A549 (cell line): ENCODE results near the gene COL3A1. TPM values are rescaled to one million over a fixed set of nuclear protein-coding genes. Genes with fewer than 3 reads are reported as not detected.

ENCODE experiments used
- ATAC-seq, 2 experiments: fragments of 200-7000 bp in 1 of 2; fragments of >200 bp in 1 of 2; cut with Nextera tagmentation in 1 of 2; cut with Tn5 transposase in 1 of 2; 3 replicates each; pipeline versions ENCODE4 v1.8.0 to v1.9.1; 2018 to 2020; ENCODE audit warnings: mild to moderate bottlenecking in 1 of 2, moderate library complexity in 1 of 2
- CTCF ChIA-PET: fragments of 300-600 bp; sonication (Branson Sonifier 250); formaldehyde crosslinking; extraction: SDS; loops from one replicate; lab custom pipeline; 2021; ENCODE audit warnings: antibody characterized with exemption, inconsistent platforms; lab: Yijun Ruan, JAX
- POLR2A ChIA-PET: fragments of 350-600 bp; formaldehyde crosslinking; extraction: SDS; loops from one replicate; lab custom pipeline; 2021; ENCODE audit warnings: antibody characterized with exemption, inconsistent platforms; lab: Yijun Ruan, JAX
- DNase-seq, 2 experiments: peaks; one replicate each; pipeline versions ENCODE4 v3.0.0 to v3.0.0-alpha.2; 2011 to 2016; ENCODE audit warnings: low read depth in 1 of 2, low spot score in 1 of 2
- FAIRE-seq: peaks from 2 replicates; lab custom pipeline; 2011; peaks lifted over from hg19 to GRCh38; lab: Jason Lieb, UNC
- H3K27ac ChIP-seq, 2 experiments: fragments of >200 bp; sonication (Bioruptor Twin); formaldehyde crosslinking; 3 replicates each; pipeline ENCODE4 v1.5.1; 2016 to 2017
- H3K4me1 ChIP-seq: fragments of >200 bp; sonication (Bioruptor Twin); formaldehyde crosslinking; 3 replicates; pipeline ENCODE4 v1.6.1; 2016
- H3K4me2 ChIP-seq: fragments of >200 bp; sonication (Bioruptor Twin); formaldehyde crosslinking; 3 replicates; pipeline ENCODE4 v1.6.1; 2016
- H3K4me3 ChIP-seq: fragments of >200 bp; sonication (Bioruptor Twin); formaldehyde crosslinking; 3 replicates; pipeline ENCODE4 v1.5.1; 2016
- H3K9me3 ChIP-seq: fragments of >200 bp; sonication (Bioruptor Twin); formaldehyde crosslinking; 3 replicates; pipeline ENCODE4 v1.6.1; 2016
- CBX2 ChIP-seq: fragments of 200-600 bp; sonication (generic); IDR thresholded peaks from 2 replicates; pipeline ENCODE4 v1.6.1; 2016; ENCODE audit warnings: low read depth, mild to moderate bottlenecking, borderline replicate concordance
- EHMT2 ChIP-seq: fragments of 200-600 bp; sonication (generic); IDR thresholded peaks from 2 replicates; pipeline ENCODE4 v1.6.1; 2016; ENCODE audit warnings: antibody characterized with exemption, low read depth, mild to moderate bottlenecking, moderate library complexity
- EP300 ChIP-seq, 2 experiments: fragments of >200 bp; sonication (Bioruptor Twin); formaldehyde crosslinking; IDR thresholded peaks; 2 replicates in 1 of 2; 3 replicates in 1 of 2; pipeline ENCODE4 v1.6.1; 2016 to 2017
- ESRRA ChIP-seq: fragments of 150-350 bp; IDR thresholded peaks from 2 replicates; pipeline ENCODE4 v1.6.1; 2014; ENCODE audit warnings: mild to moderate bottlenecking, low read length, borderline replicate concordance
- FOSB ChIP-seq: fragments of 250-450 bp; sonication (Bioruptor Pico); IDR thresholded peaks from 2 replicates; pipeline ENCODE4 v1.5.0; 2020; ENCODE audit warnings: mild to moderate bottlenecking, moderate library complexity
- FOSL2 ChIP-seq, 2 experiments: fragments of 450-650 bp in 1 of 2; fragments of >200 bp in 1 of 2; sonication (Bioruptor Twin) in 1 of 2; formaldehyde crosslinking; IDR thresholded peaks; 2 replicates each; pipeline versions ENCODE4 v1.5.0 to v1.6.1; 2016 to 2020; ENCODE audit warnings: mild to moderate bottlenecking in 1 of 2, moderate library complexity in 1 of 2
- JUNB ChIP-seq: fragments of >200 bp; sonication (Bioruptor Twin); formaldehyde crosslinking; IDR thresholded peaks from 2 replicates; pipeline ENCODE4 v1.6.1; 2016
- MYC ChIP-seq: IDR thresholded peaks from 2 replicates; pipeline ENCODE4 v1.6.1; 2012; ENCODE audit warnings: mild to moderate bottlenecking, inconsistent platforms, low read length, improper control_type of control experiment, borderline replicate concordance
- POLR2AphosphoS2 ChIP-seq: conservative IDR thresholded peaks from 2 replicates; pipeline ENCODE4 v1.6.1; 2012; ENCODE audit warnings: low read length, improper control_type of control experiment, inconsistent platforms
- SMC3 ChIP-seq: fragments of >200 bp; sonication (Bioruptor Twin); formaldehyde crosslinking; IDR thresholded peaks from 3 replicates; pipeline ENCODE4 v1.6.1; 2018; ENCODE audit warnings: inconsistent platforms
- SREBF2 ChIP-seq: fragments of 450-650 bp; IDR thresholded peaks from 2 replicates; pipeline ENCODE4 v1.6.1; 2014; ENCODE audit warnings: mild to moderate bottlenecking, moderate library complexity
- TP53 ChIP-seq: fragments of 250-450 bp; sonication (Bioruptor Pico); IDR thresholded peaks from 2 replicates; pipeline ENCODE4 v1.5.0; 2021; ENCODE audit warnings: mild to moderate bottlenecking, moderate library complexity
- ZSCAN20 ChIP-seq: fragments of 250-450 bp; sonication (Bioruptor Pico); IDR thresholded peaks from 2 replicates; pipeline ENCODE4 v1.8.0; 2022; ENCODE audit warnings: mild to moderate bottlenecking, moderate library complexity
- WGBS: methylation state at CpG from one replicate; pipeline ENCODE4 v1.1.6; 2017; ENCODE audit errors: missing lambda C conversion rate; 5-methylcytosine and 5-hydroxymethylcytosine counted together
- polyA plus RNA-seq, 4 experiments: library from polyadenylated mRNA; depleted of rRNA in 3 of 4; stranded (reverse); fragments of >200 nt; fragmentation: RNase III in 1 of 4; extraction: RNeasy Plus Mini Kit Qiagen cat#74134 plus additional on column Dnase treatment in 1 of 4; gene quantifications; 2 replicates in 3 of 4; 3 replicates in 1 of 4; pipeline ENCODE4 v1.2.3, GENCODE V29; 2011 to 2017
- TF ChIP-seq, protein P1 (sequence below): fragments of >200 bp; sonication (Bioruptor Twin); formaldehyde crosslinking; IDR thresholded peaks from 3 replicates; pipeline ENCODE4 v1.6.1; 2016
- TF ChIP-seq, protein P2 (sequence below): IDR thresholded peaks from 2 replicates; pipeline ENCODE4 v1.6.1; 2012; ENCODE audit warnings: low read depth, borderline replicate concordance
- TF ChIP-seq, protein P3 (sequence below): fragments of 200-600 bp; sonication (generic); IDR thresholded peaks from 2 replicates; pipeline ENCODE4 v1.6.1; 2016; ENCODE audit warnings: antibody characterized with exemption, mild to moderate bottlenecking, moderate library complexity
- TF ChIP-seq, protein P4 (sequence below): fragments of 450-650 bp; IDR thresholded peaks from 2 replicates; pipeline ENCODE4 v1.6.1; 2014; ENCODE audit warnings: antibody characterized with exemption
- TF ChIP-seq, protein P5 (sequence below): IDR thresholded peaks from 2 replicates; pipeline ENCODE4 v1.6.1; 2012

The COL3A1 gene
- polyA plus RNA-seq, 2 of the 4 experiments (the other 2 are of a cell fraction) = 0.70 to 3.2 TPM

DNA sequence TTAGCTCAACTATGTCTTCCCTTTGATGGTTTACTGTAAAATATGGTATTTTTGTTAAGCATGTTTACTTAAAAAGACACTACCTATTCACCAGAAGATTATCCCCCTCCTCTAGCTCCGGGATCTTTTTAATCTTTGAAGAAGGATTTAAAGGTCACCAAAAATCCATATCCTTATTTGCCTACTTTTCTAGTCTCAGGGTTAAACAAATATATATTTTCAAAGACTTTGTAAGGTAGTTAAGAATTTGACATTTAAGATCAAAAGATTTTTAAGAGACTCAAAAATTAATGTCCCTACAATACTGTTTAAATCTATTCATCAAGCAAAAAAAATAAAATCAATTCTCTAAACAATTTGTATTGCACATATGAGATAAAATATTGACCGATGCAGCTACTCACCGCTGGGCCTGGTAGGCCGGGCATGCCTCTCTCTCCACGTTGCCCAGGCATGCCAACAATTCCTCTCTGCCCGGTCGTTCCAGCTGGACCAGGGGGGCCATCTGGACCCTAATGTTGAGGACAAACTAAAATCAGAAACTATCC, 76.1 kb downstream of the COL3A1 start:
- ChIA-PET CTCF (interaction anchor here (0.9 kb wide), 1 partner anchor 526 kb away, joined by 3 read pairs; no protein-coding TSS in a partner anchor), POLR2A (no interaction called here)
- Histone ChIP-seq H3K4me1 (0 out of 3 replicates have a peak, but pooled peaks cover 4% of the 10 kb centered on the region), H3K27ac (peak overlapping the region in 1 of 2 experiments; percentile 40; a peak in 2 of 6 replicates), H3K4me3 (no peak overlapping the region), H3K4me2 (no peak overlapping the region), H3K9me3 (no peaks in the 10 kb centered on the region)
- ATAC-seq (no peak), DNase-seq (no peak), FAIRE-seq (no peak)
- TF ChIP-seq, protein P1, sequence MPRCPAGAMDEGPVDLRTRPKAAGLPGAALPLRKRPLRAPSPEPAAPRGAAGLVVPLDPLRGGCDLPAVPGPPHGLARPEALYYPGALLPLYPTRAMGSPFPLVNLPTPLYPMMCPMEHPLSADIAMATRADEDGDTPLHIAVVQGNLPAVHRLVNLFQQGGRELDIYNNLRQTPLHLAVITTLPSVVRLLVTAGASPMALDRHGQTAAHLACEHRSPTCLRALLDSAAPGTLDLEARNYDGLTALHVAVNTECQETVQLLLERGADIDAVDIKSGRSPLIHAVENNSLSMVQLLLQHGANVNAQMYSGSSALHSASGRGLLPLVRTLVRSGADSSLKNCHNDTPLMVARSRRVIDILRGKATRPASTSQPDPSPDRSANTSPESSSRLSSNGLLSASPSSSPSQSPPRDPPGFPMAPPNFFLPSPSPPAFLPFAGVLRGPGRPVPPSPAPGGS = no peak
- TF ChIP-seq POLR2AphosphoS2 = no peak
- no peak for TF ChIP-seq ESRRA
- TF ChIP-seq EP300 (IDR thresholded peaks at IDR 0.05) = no peak
- TF ChIP-seq FOSB (CRISPR knock-in tag) = no peak
- no peak for TF ChIP-seq SMC3
- no peak for TF ChIP-seq CBX2
- TF ChIP-seq, protein P2, sequence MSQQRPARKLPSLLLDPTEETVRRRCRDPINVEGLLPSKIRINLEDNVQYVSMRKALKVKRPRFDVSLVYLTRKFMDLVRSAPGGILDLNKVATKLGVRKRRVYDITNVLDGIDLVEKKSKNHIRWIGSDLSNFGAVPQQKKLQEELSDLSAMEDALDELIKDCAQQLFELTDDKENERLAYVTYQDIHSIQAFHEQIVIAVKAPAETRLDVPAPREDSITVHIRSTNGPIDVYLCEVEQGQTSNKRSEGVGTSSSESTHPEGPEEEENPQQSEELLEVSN = no peak
- TF ChIP-seq, protein P3, sequence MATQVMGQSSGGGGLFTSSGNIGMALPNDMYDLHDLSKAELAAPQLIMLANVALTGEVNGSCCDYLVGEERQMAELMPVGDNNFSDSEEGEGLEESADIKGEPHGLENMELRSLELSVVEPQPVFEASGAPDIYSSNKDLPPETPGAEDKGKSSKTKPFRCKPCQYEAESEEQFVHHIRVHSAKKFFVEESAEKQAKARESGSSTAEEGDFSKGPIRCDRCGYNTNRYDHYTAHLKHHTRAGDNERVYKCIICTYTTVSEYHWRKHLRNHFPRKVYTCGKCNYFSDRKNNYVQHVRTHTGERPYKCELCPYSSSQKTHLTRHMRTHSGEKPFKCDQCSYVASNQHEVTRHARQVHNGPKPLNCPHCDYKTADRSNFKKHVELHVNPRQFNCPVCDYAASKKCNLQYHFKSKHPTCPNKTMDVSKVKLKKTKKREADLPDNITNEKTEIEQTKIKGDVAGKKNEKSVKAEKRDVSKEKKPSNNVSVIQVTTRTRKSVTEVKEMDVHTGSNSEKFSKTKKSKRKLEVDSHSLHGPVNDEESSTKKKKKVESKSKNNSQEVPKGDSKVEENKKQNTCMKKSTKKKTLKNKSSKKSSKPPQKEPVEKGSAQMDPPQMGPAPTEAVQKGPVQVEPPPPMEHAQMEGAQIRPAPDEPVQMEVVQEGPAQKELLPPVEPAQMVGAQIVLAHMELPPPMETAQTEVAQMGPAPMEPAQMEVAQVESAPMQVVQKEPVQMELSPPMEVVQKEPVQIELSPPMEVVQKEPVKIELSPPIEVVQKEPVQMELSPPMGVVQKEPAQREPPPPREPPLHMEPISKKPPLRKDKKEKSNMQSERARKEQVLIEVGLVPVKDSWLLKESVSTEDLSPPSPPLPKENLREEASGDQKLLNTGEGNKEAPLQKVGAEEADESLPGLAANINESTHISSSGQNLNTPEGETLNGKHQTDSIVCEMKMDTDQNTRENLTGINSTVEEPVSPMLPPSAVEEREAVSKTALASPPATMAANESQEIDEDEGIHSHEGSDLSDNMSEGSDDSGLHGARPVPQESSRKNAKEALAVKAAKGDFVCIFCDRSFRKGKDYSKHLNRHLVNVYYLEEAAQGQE = no peak
- TF ChIP-seq EHMT2 = no peak
- TF ChIP-seq MYC = no peak
- TF ChIP-seq FOSL2 (IDR thresholded peaks at IDR 0.05) = no peak
- no peak for TF ChIP-seq FOSL2 (CRISPR knock-in tag; IDR thresholded peaks at IDR 0.05)
- TF ChIP-seq JUNB = no peak
- no peak for TF ChIP-seq ZSCAN20
- no peak for TF ChIP-seq SREBF2
- TF ChIP-seq, protein P4, sequence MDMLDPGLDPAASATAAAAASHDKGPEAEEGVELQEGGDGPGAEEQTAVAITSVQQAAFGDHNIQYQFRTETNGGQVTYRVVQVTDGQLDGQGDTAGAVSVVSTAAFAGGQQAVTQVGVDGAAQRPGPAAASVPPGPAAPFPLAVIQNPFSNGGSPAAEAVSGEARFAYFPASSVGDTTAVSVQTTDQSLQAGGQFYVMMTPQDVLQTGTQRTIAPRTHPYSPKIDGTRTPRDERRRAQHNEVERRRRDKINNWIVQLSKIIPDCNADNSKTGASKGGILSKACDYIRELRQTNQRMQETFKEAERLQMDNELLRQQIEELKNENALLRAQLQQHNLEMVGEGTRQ = no peak
- 70% methylated on average over 6 of the region's 7 CpGs for WGBS

DNA sequence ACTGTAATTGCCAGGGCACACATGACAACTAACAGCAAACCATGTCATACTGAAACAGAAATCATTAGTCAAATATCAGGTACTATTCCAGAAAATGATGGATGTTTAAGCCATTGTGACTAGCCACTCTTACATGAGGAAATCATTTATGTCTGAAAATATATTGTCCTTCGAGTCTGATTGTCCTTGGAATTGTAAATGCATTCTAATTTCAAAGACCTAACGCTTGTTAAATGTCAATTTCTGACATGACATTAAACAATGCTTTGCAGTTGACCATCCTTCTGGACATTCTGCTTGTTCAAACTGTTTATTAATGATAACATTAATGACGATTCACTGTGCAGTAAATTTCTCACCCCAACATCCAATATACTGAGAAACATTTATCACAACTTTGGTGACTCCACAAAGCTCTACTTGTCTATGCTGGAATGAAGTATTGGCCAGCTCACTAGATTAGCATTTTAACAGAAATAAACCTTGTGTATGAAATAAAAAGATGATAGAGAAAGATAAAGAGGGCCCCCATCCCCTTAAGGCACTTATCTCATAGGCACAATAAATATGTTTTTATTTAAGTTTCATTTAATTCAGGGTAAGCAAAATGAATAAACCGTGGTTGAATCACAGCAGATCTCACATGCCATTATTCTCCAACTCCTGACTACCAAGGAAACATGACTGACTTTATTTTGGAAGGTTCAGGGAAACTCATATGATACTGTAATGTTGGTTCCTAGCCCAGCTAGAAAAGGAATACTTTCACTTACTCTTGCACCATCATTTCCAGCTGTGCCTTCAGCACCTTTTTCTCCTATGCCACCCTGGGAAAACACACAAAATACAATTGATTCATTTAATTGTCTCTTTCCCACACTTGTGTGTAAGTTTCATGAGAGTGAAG, 82.3 kb downstream of the COL3A1 start:
- Histone ChIP-seq H3K9me3 (no peaks in the 10 kb centered on the region), H3K4me3 (no peak overlapping the region)
- 76% methylated on average over 4 of the region's 4 CpGs for WGBS
- DNase-seq = no peak
- no peak for FAIRE-seq
- no peak for TF ChIP-seq ZSCAN20
- TF ChIP-seq, protein P3 = no peak
- TF ChIP-seq, protein P5, sequence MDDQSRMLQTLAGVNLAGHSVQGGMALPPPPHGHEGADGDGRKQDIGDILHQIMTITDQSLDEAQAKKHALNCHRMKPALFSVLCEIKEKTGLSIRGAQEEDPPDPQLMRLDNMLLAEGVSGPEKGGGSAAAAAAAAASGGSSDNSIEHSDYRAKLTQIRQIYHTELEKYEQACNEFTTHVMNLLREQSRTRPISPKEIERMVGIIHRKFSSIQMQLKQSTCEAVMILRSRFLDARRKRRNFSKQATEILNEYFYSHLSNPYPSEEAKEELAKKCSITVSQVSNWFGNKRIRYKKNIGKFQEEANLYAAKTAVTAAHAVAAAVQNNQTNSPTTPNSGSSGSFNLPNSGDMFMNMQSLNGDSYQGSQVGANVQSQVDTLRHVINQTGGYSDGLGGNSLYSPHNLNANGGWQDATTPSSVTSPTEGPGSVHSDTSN = no peak
- TF ChIP-seq TP53 (CRISPR knock-in tag) = no peak
- TF ChIP-seq, all 56 proteins: peak for 0
- Histone ChIP-seq H3K4me1 (peaks cover 14% of the 10 kb centered on the region; the same call in 2 of the 3 replicates), H3K27ac (no peak overlapping the region), H3K4me2 (no peak overlapping the region)
- ChIA-PET CTCF (no interaction called here), POLR2A (no interaction called here)
- ATAC-seq = no peak
